Transverse colon (tissue), 4 donors: ENCODE data around the gene MAST2.

ENCODE experiments used
- CTCF ChIP-seq, 5 experiments: fragments of 200-600 bp in 3 of 5; fragments of 450-650 bp in 2 of 5; sonication (generic) in 3 of 5; IDR thresholded peaks; 1 replicate in 2 of 5; 2 replicates in 3 of 5; pipeline ENCODE4 v1.5.1; 2016 to 2017; ENCODE audit warnings: antibody characterized with exemption in 5 of 5, inconsistent platforms in 3 of 5, mild to moderate bottlenecking in 2 of 5, moderate library complexity in 1 of 5
- POLR2A ChIP-seq: fragments of 450-650 bp; IDR thresholded peaks from one replicate; pipeline ENCODE4 v1.6.1; 2016; ENCODE audit warnings: antibody characterized with exemption, mild to moderate bottlenecking, moderate library complexity
- POLR2AphosphoS5 ChIP-seq, 3 donors: sonication (generic); formaldehyde crosslinking; IDR thresholded peaks; one replicate each; pipeline ENCODE4 v1.6.1; 2016; ENCODE audit warnings: antibody characterized with exemption in 3 of 3

GRCh38 chr1:45833361-45833760 is 29.9 kb downstream of the MAST2 start:
- TF ChIP-seq CTCF (IDR thresholded peaks at IDR 0.05) (no peak), POLR2A (no peak), POLR2AphosphoS5 (IDR thresholded peaks at IDR 0.05) (no peak)
